Stimulated activated CD4-positive, alpha-beta T cell treated with anti-CD3 and anti-CD28 coated beads, TNF-alpha, amount 100 ng/mL, for 24 hours (primary cell): ENCODE data around the gene ABCA7.
A peak's percentile ranks its signal among the peaks of the same experiment; 100 is the strongest.

Experiments used
- DNase-seq, 3 experiments: peaks; one replicate each; pipeline ENCODE4 v3.0.0-alpha.2; 2020; ENCODE audit warnings: low read depth in 3 of 3

The ABCA7 gene, protein sequence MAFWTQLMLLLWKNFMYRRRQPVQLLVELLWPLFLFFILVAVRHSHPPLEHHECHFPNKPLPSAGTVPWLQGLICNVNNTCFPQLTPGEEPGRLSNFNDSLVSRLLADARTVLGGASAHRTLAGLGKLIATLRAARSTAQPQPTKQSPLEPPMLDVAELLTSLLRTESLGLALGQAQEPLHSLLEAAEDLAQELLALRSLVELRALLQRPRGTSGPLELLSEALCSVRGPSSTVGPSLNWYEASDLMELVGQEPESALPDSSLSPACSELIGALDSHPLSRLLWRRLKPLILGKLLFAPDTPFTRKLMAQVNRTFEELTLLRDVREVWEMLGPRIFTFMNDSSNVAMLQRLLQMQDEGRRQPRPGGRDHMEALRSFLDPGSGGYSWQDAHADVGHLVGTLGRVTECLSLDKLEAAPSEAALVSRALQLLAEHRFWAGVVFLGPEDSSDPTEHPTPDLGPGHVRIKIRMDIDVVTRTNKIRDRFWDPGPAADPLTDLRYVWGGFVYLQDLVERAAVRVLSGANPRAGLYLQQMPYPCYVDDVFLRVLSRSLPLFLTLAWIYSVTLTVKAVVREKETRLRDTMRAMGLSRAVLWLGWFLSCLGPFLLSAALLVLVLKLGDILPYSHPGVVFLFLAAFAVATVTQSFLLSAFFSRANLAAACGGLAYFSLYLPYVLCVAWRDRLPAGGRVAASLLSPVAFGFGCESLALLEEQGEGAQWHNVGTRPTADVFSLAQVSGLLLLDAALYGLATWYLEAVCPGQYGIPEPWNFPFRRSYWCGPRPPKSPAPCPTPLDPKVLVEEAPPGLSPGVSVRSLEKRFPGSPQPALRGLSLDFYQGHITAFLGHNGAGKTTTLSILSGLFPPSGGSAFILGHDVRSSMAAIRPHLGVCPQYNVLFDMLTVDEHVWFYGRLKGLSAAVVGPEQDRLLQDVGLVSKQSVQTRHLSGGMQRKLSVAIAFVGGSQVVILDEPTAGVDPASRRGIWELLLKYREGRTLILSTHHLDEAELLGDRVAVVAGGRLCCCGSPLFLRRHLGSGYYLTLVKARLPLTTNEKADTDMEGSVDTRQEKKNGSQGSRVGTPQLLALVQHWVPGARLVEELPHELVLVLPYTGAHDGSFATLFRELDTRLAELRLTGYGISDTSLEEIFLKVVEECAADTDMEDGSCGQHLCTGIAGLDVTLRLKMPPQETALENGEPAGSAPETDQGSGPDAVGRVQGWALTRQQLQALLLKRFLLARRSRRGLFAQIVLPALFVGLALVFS (N-terminal part only)

DNA sequence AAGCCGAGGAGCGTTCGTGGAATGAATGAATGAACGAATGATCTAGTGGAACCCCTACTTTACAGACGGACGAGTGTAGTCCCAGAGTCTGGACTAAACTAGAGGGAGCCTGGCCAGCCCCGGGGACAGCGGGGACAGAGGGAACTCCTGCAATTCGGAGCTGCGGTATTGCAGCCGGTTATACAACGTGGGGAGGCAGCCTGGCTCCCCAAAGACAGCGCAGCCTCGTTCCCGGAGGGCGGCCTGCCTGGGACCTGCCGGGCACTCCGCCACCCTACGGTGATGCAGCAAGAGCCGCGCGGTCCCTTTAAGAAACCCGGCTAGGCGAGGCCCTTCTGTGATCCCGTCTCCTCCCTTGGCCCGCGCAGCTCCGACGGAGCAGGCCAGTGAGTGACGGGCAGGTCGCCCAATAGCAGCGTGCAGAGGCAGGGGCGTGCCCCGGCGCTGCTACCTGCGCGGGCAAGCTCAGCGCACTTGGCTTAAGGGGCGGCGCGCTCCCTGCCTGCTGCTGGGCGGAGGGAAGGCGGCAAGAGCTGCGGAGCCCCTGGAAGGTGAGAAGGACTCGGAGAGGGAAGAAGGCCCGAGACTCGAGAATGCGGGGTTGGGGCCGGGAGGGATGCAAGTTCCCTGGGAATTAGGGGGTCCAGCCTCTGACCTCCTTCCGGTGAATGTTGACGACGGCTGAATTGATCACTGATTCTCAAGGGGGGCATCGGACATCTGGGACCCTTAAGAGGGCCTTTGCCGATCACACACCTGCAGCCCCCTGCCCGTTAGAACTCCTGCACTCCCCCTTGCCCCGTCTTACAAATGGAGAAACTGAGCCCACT lies at the start of gene ABCA7:
Gene ABCA7, plus strand, starts transcription at position 462 of the 830 bp plus-strand sequence. CDS start 1,255 bp downstream, outside the sequence.
- DNase-seq: peak; percentile 97 to 100 (median 98)

- DNase-seq: no peak
Observed at GRCh38 chr19:990119-990571, 49.8 kb upstream of the ABCA7 start.

GRCh38 chr19:990746-991145 lies 49.2 kb upstream of the ABCA7 start:
- no peak for DNase-seq

DNA sequence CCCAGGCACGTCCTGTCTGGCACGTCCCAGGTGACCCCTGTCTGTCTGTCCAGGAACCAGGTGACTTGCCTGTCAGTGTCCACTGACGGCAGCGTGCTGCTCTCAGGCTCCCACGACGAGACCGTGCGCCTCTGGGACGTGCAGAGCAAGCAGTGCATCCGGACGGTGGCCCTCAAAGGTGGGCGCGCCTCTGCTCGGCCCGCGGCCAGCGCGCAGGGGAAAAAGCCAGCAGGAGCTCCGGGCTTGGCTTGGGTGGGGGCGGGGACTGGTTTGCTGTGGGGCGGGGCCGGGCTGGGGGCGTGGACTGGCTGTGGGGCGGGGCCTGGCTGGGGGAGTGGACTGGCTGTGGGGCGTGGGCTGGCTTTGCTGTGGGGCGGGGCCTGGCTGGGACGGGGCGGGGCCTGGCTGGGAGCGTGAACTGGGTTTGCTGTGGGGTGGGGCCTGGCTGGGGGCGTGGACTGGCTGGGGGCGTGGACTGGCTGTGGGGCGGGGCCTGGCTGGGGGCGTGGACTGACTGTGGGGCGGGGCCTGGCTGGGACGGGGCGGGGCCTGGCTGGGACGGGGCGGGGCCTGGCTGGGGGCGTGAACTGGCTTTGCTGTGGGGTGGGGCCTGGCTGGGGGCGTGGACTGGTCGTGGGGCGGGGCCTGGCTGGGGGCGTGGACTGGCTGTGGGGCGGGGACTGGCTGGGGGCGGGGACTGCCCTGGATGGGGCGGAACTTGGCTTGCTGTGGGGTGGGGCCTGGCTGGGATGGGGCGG lies 48.6 kb upstream of the ABCA7 start:
- peak; percentile 28 to 67 (median 51) for DNase-seq

GRCh38 chr19:991932-992669 lies 47.8 kb upstream of the ABCA7 start:
- DNase-seq: no peak

DNA sequence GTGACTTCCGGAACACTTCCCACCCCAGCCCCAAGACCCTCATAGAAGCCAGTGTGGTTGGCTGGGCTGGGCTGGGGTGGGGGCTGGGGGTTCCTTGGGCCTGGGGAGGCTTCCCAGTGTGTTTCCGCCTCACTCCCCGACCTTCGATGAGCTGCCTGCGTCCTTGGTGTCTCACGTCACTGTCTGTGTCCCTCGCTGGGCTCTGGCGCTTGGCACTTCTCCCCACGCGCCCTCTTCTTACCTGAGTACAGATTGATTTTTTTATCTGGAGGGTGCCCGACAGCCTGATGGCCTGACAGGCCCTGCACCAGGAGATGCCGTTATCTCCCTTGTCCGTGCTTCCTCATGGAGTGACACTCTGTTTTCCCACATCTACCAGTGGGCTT lies 47.2 kb upstream of the ABCA7 start:
- DNase-seq: no peak

- DNase-seq: no peak
Observed at GRCh38 chr19:993361-993830, 46.5 kb upstream of the ABCA7 start.

GRCh38 chr19:993831-994393 lies 46.0 kb upstream of the ABCA7 start:
- no peak for DNase-seq

GRCh38 chr19:994516-994915 lies 45.4 kb upstream of the ABCA7 start:
- DNase-seq: no peak

DNA sequence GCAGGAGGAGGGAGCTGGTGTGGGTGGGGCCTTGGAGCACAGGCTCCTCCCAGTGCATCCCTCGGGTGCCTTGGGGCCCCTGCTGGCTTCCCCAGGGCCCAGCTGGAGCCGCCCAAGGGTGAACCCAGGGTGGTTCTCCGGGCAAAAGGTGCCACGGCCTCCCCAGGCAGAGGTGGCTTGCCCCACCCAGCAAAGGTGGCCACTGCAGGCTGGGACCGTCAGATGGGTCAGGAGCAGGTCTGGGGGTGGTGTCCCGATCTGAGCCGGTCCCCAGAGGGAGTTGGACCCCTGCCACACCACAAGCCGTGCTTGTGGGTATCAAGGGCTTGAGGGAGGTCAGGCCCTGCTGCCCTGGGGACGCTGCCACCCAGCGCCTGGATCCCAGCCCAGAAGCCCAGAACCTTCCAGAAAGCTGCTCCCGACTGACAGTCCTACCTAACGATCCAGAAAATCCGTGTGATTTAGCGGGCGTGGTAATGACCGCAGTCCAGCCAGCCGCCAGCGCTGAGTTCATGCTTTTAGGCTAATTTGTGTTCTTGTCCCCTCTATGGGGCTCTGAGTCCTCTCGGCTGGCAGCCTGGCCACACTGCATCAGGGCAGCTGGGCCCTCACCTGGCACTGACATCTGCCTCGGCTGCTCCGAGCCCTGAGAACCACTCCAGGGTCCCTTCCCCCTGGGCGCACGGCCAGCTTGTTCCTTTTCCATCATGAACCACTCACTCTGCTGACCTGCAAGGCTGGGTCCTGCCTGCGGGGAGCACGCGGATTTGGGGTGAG lies 44.7 kb upstream of the ABCA7 start:
- DNase-seq: no peak

DNA sequence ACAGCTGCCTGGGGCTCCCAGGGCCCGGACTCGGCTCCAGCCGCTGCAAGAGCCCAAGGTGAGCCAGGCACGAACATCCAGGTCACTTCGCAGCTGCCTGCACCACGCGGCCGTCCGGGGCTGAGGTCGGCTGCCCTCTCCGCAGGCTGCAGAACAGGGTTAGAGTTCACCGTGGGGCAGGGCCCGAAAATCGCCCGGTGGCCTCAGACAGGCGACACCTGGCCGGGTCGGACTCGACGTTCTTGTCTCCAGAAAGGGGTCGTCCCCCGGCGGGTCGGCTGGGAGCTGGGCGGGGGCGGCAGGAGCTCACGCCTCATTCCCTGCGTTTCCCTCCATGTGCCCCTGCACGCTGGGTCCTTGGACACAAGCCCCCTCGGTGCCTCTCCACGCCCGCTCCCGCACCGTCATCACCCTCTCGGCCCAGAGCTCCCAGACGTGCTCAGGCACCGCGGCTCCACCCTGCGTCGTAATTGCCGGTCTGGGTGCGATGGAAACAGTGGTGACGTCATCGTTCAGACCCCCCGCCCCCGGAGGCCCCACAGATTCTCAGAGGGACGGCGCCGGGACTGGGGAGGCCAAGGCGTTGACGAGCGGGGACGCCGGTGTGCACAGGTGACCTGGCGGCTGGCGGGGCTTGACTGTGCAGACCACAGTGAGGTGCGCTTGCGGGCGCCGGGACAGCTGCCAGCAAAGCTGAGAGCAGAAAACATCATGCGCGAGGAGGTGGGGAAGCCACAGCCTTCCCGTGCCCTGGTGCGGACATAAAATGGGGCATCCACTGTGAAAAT lies 43.7 kb upstream of the ABCA7 start:
- DNase-seq: peak in 2 of 3 experiments; percentile 49 to 56

GRCh38 chr19:998064-998463 lies 41.8 kb upstream of the ABCA7 start:
- DNase-seq: no peak

- DNase-seq: no peak
Observed at GRCh38 chr19:999379-999719, 40.6 kb upstream of the ABCA7 start.

DNA sequence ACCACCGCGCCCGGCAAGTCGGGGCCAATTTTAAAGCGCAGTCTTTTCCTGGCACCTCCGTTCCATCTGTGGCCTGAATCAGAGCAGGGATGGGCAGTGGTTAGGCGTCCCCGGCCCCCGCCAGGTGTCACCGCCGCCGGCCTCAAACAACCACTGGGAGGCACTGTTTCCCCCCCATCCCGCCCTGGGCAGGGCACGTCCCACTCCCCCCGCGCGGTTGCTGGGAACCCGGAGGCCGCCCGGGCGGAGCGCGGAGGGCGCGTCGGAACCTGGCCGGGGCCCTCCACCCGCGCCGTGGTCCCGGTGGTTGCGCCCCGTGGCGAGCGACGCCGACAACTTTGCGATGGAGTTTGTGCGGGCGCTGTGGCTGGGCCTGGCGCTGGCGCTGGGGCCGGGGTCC lies 39.8 kb upstream of the ABCA7 start, which contains the start of gene GRIN3B:
Gene GRIN3B, plus strand, starts transcription at position 325 of the 400 bp plus-strand sequence. Its CDS starts 19 bp downstream, at position 344.
- DNase-seq: peak; percentile 33 to 74 (median 46)

DNA sequence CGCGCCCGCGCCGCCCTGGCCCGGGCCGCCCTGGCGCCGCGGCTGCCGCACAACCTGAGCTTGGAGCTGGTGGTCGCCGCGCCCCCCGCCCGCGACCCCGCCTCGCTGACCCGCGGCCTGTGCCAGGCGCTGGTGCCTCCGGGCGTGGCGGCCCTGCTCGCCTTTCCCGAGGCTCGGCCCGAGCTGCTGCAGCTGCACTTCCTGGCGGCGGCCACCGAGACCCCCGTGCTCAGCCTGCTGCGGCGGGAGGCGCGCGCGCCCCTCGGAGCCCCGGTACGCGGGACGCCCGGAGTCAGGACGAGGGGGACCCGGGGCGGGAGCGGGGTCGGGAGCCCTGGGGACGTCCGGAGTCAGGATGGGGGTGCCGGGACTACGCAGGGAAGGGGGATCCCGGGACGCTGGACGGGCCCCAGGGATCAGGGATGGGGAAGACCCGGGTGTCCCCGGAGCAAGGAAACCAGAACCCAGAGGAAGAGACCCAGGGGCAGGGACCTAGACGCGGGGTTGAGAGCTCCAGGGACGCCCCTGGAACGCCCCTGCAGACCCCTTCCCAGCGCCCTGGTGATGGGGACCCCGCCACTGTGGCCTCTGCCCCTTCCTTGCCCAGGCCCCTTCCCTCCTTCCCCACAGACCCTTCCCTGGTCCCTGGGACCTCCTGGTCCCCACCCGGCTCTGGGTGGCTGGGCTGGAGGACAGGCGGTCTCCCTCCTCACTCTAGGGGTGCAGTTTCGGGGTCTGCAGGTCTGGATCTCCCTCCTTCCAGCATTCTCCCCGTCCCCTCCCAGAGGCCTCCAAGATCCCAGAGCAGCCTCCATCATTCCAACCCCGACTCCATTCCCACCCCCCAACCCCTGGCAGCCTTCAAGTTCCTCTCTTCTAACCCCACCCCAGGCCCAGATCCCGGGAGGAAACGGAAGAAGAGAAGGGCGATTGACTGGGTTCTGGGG lies 39.0 kb upstream of the ABCA7 start:
- DNase-seq: no peak

GRCh38 chr19:1001538-1002166 lies 38.3 kb upstream of the ABCA7 start:
- peak; percentile 47 to 67 (median 50) for DNase-seq
